PC-9 (cell line): ENCODE results near the gene COL4A2. TPM values are rescaled to one million over a fixed set of nuclear protein-coding genes. Genes with fewer than 3 reads are reported as not detected.

Experiments
- BruUV-seq: library from RNA; stranded (reverse); fragments of 400-500 nt; replicated peaks from 2 replicates; lab custom pipeline; 2021; lab: Mats Ljungman, UMichigan
- CTCF ChIA-PET: fragments of 300-600 bp; sonication (Branson Sonifier 250); formaldehyde crosslinking; loops from one replicate; lab custom pipeline; 2022; ENCODE audit warnings: antibody characterized with exemption; lab: Charles Lee
- POLR2A ChIA-PET: fragments of 300-600 bp; sonication (Branson Sonifier 250); formaldehyde crosslinking; loops from one replicate; lab custom pipeline; 2022; ENCODE audit warnings: antibody characterized with exemption; ENCODE audit not compliant: unreplicated experiment; lab: Charles Lee
- DNase-seq, 2 experiments: peaks; one replicate each; pipeline versions ENCODE4 v3.0.0 to v3.0.0-alpha.2; 2015 to 2022; ENCODE audit warnings: mixed read lengths in 1 of 2
- H2AFZ ChIP-seq: fragments of 200-600 bp; sonication (generic); 2 replicates; pipeline ENCODE4 v1.8.1; 2017; ENCODE audit warnings: antibody characterized with exemption
- H3F3A ChIP-seq: fragments of 200-600 bp; sonication (generic); 2 replicates; pipeline ENCODE4 v1.8.1; 2017; ENCODE audit warnings: antibody characterized with exemption, mild to moderate bottlenecking, low read depth; ENCODE audit not compliant: insufficient read depth
- H3K27ac ChIP-seq: fragments of 200-600 bp; sonication (generic); 2 replicates; pipeline ENCODE4 v1.6.1; 2016; ENCODE audit warnings: mixed run types
- H3K27me3 ChIP-seq: fragments of 200-600 bp; sonication (generic); 2 replicates; pipeline ENCODE4 v1.6.1; 2016; ENCODE audit warnings: low read depth, mixed run types; ENCODE audit not compliant: insufficient read depth
- H3K36me3 ChIP-seq: fragments of 200-600 bp; sonication (generic); 2 replicates; pipeline ENCODE4 v1.6.1; 2016; ENCODE audit warnings: low read depth, mixed run types
- H3K4me1 ChIP-seq: fragments of 200-600 bp; sonication (generic); replicated peaks from 2 replicates; pipeline ENCODE4 v1.6.1; 2016; ENCODE audit warnings: mixed run types; ENCODE audit not compliant: insufficient read depth
- H3K4me2 ChIP-seq: fragments of 200-600 bp; sonication (generic); 2 replicates; pipeline ENCODE4 v1.6.1; 2017; ENCODE audit warnings: mixed run types
- H3K4me3 ChIP-seq: fragments of 200-600 bp; sonication (generic); 2 replicates; pipeline ENCODE4 v1.6.1; 2016; ENCODE audit warnings: mixed run types
- H3K79me2 ChIP-seq: fragments of 200-600 bp; sonication (generic); 2 replicates; pipeline ENCODE4 v1.6.1; 2017; ENCODE audit warnings: low read depth, mixed run types
- H3K9me2 ChIP-seq: fragments of 200-600 bp; sonication (generic); 2 replicates; pipeline ENCODE4 v1.8.1; 2017; ENCODE audit warnings: mild to moderate bottlenecking; ENCODE audit not compliant: insufficient read depth
- H3K9me3 ChIP-seq: fragments of 200-600 bp; sonication (generic); 2 replicates; pipeline ENCODE4 v1.8.1; 2016; ENCODE audit warnings: low read depth; ENCODE audit not compliant: insufficient read depth
- H4K20me1 ChIP-seq: fragments of 200-600 bp; sonication (generic); 2 replicates; pipeline ENCODE4 v1.8.1; 2017; ENCODE audit not compliant: insufficient read depth
- CTCF ChIP-seq: fragments of 200-600 bp; sonication (generic); conservative IDR thresholded peaks from 2 replicates; pipeline ENCODE4 v1.6.1; 2017; ENCODE audit warnings: mixed run types, antibody characterized with exemption, mild to moderate bottlenecking, moderate library complexity
- EZH2 ChIP-seq: fragments of 200-600 bp; sonication (generic); IDR thresholded peaks from 2 replicates; pipeline ENCODE4 v1.8.0; 2017; ENCODE audit warnings: antibody characterized with exemption, low read depth
- intact Hi-C: fragments of 100-400 bp; cut with micrococcal nuclease; formaldehyde crosslinking; loops from one replicate; pipeline ENCODE4 v1.10.0; 2022; ENCODE audit not compliant: unreplicated experiment
- total RNA-seq: library from RNA; stranded (reverse); gene quantifications from 2 replicates; pipeline ENCODE4 v1.2.3, GENCODE V29; 2021

COL4A2 gene
- total RNA-seq, 1 experiment from 2014 or later, result 1.2 TPM

- no peaks in the 10 kb centered on the region for H3K27me3 ChIP-seq
- BruUV-seq, result no TSS peak
- no peak overlapping the region for H3K4me3 ChIP-seq
- no peak for DNase-seq
- intact Hi-C loops, result loop anchor here (5.0 kb wide), 1 partner anchor 388 kb away; the partner anchor contains the start of gene ING1
- no peaks in the 10 kb centered on the region for H3K9me2 ChIP-seq
- H3K36me3 ChIP-seq, result no peaks in the 10 kb centered on the region
- no peaks in the 10 kb centered on the region for H4K20me1 ChIP-seq
- POLR2A ChIA-PET, result no interaction called here
- peaks cover 29% of the 10 kb centered on the region for H3K4me1 ChIP-seq
- CTCF ChIA-PET, result interaction anchor here (0.6 kb wide), 1 partner anchor 61 kb away, joined by 3 read pairs; no protein-coding TSS in a partner anchor
- no peak overlapping the region for H3K4me2 ChIP-seq
- TF ChIP-seq EZH2 (no peak), CTCF (no peak)
- no peaks in the 10 kb centered on the region for H3K9me3 ChIP-seq
- H3K27ac ChIP-seq, result no peak overlapping the region
- H3F3A ChIP-seq, result peaks cover 24% of the 10 kb centered on the region
- no peak overlapping the region for H2AFZ ChIP-seq
- H3K79me2 ChIP-seq, result no peaks in the 10 kb centered on the region
These were observed 17.1 kb downstream of the COL4A2 start for GRCh38 chr13:110324026-110324749.

GRCh38 chr13:110326263-110326904 is 19.3 kb downstream of the COL4A2 start:
- no peaks in the 10 kb centered on the region for H3K36me3 ChIP-seq
- BruUV-seq, result no TSS peak

More at GRCh38 chr13:110326263-110326904, 19.3 kb downstream of the COL4A2 start:
- no peak overlapping the region for H3K4me3 ChIP-seq
- H4K20me1 ChIP-seq, result no peaks in the 10 kb centered on the region
- H3K4me2 ChIP-seq, result no peak overlapping the region
- no peaks in the 10 kb centered on the region for H3K9me3 ChIP-seq
- H3K4me1 ChIP-seq, result peaks cover 7% of the 10 kb centered on the region
- no peak overlapping the region for H3K27ac ChIP-seq
- intact Hi-C loops, result no loop called here
- no peaks in the 10 kb centered on the region for H3K79me2 ChIP-seq
- H3F3A ChIP-seq, result peaks cover 2% of the 10 kb centered on the region; the same call in 1 of the 2 replicates
- no peaks in the 10 kb centered on the region for H3K9me2 ChIP-seq
- H3K27me3 ChIP-seq, result no peaks in the 10 kb centered on the region
- H2AFZ ChIP-seq, result no peak overlapping the region
- DNase-seq, result no peak
- POLR2A ChIA-PET, result no interaction called here
- no peak for TF ChIP-seq EZH2
- TF ChIP-seq CTCF, result no peak
- CTCF ChIA-PET, result no interaction called here
